Breast epithelium (tissue), 3 donors: ENCODE results near the gene LAYN.

Experiments used
- POLR2A ChIP-seq: fragments of 450-650 bp; IDR thresholded peaks from one replicate; pipeline ENCODE4 v1.6.1; 2016; ENCODE audit warnings: antibody characterized with exemption, mild to moderate bottlenecking, moderate library complexity
- POLR2AphosphoS5 ChIP-seq, 3 donors: sonication (generic); formaldehyde crosslinking; IDR thresholded peaks; one replicate each; pipeline ENCODE4 v1.6.1; 2017; ENCODE audit warnings: antibody characterized with exemption in 3 of 3
- TF ChIP-seq, protein P1 (sequence below), 3 donors: fragments of 450-650 bp; IDR thresholded peaks; one replicate each; pipeline ENCODE4 v1.5.1; 2016 to 2017; ENCODE audit warnings: antibody characterized with exemption in 3 of 3, mild to moderate bottlenecking in 3 of 3, moderate library complexity in 3 of 3

DNA sequence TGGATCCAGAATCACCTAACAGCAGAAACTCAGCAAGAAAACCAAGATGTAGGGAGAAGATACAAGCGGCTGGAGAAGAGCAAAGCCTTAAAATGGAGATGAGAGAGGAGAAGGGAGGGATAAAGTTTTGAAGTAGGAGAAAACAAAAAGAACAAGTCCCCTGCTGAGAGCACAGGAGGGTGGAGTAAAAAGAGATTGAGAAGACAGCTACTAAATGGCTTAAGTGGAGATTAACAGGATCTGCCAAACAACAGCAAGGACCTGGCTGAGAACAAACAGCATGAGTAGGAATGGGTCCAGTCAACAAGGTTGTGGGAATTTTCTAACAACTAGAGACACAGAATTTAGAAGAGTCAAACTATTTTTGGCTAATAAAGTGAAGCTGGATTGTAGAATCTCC, 46.5 kb upstream of the LAYN start:
- TF ChIP-seq, protein P1, sequence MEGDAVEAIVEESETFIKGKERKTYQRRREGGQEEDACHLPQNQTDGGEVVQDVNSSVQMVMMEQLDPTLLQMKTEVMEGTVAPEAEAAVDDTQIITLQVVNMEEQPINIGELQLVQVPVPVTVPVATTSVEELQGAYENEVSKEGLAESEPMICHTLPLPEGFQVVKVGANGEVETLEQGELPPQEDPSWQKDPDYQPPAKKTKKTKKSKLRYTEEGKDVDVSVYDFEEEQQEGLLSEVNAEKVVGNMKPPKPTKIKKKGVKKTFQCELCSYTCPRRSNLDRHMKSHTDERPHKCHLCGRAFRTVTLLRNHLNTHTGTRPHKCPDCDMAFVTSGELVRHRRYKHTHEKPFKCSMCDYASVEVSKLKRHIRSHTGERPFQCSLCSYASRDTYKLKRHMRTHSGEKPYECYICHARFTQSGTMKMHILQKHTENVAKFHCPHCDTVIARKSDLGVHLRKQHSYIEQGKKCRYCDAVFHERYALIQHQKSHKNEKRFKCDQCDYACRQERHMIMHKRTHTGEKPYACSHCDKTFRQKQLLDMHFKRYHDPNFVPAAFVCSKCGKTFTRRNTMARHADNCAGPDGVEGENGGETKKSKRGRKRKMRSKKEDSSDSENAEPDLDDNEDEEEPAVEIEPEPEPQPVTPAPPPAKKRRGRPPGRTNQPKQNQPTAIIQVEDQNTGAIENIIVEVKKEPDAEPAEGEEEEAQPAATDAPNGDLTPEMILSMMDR (IDR thresholded peaks at IDR 0.05), result no peak
- no peak for TF ChIP-seq POLR2A
- TF ChIP-seq POLR2AphosphoS5 (IDR thresholded peaks at IDR 0.05), result no peak
